K562 (cell line): ENCODE results near the gene SGK1. TPM values are rescaled to one million over a fixed set of nuclear protein-coding genes. Genes with fewer than 3 reads are reported as not detected.
A peak's percentile ranks its signal among the peaks of the same experiment; 100 is the strongest.

Experiments
- CBX8 ChIP-seq: fragments of 200-600 bp; sonication (generic); IDR thresholded peaks from 2 replicates; pipeline ENCODE4 v1.6.1; 2012; ENCODE audit warnings: borderline replicate concordance, mixed run types, low read depth, mild to moderate bottlenecking, moderate library complexity, mixed read lengths, low read length, control low read depth, inconsistent platforms; ENCODE audit not compliant: poor library complexity, severe bottlenecking; ENCODE audit errors: extremely low read depth
- CHD7 ChIP-seq: fragments of 200-600 bp; sonication (generic); IDR thresholded peaks from one replicate; pipeline ENCODE4 v1.6.1; 2012; ENCODE audit warnings: mild to moderate bottlenecking, low read depth, low read length, inconsistent platforms
- DLX4 ChIP-seq: fragments of 250-450 bp; sonication (Bioruptor Pico); IDR thresholded peaks from 2 replicates; pipeline ENCODE4 v1.6.1; 2021; ENCODE audit warnings: mild to moderate bottlenecking
- IRF2 ChIP-seq: sonication (generic); formaldehyde crosslinking; IDR thresholded peaks from 2 replicates; pipeline ENCODE4 v1.8.1; 2022; ENCODE audit warnings: mild to moderate bottlenecking, missing genetic modification reagents
- MAFK ChIP-seq: IDR thresholded peaks from 2 replicates; pipeline ENCODE4 v1.6.1; 2011; ENCODE audit warnings: low read length, improper control_type of control experiment
- PML ChIP-seq: IDR thresholded peaks from 2 replicates; pipeline ENCODE4 v1.6.1; 2012; ENCODE audit warnings: low read length, inconsistent platforms
- RAD21 ChIP-seq, 2 experiments: fragments of 250-450 bp in 1 of 2; fragments of 450-650 bp in 1 of 2; sonication (Bioruptor Pico) in 1 of 2; formaldehyde crosslinking in 1 of 2; IDR thresholded peaks in 1 of 2; conservative IDR thresholded peaks in 1 of 2; 2 replicates each; pipeline versions ENCODE4 v1.4.0 to v1.8.0; 2020 to 2022; ENCODE audit warnings: mild to moderate bottlenecking in 2 of 2, moderate library complexity in 1 of 2
- THAP7 ChIP-seq: fragments of 250-450 bp; sonication (Bioruptor Pico); IDR thresholded peaks from 2 replicates; pipeline ENCODE4 v1.5.0; 2021
- YY1 ChIP-seq, 3 experiments: IDR thresholded peaks; 2 replicates each; pipeline ENCODE4 v1.6.1; 2011; ENCODE audit warnings: low read length in 2 of 3, mild to moderate bottlenecking in 2 of 3, moderate library complexity in 2 of 3, borderline replicate concordance in 1 of 3, control low read depth in 1 of 3, low read depth in 1 of 3; ENCODE audit not compliant: insufficient read depth in 3 of 3, insufficient replicate concordance in 2 of 3, control insufficient read depth in 1 of 3, insufficient read length in 1 of 3; ENCODE audit errors: extremely low read depth in 1 of 3
- polyA plus RNA-seq, 8 experiments: library from polyadenylated mRNA; depleted of rRNA in 4 of 8; stranded (reverse) in 5 of 8; unstranded in 3 of 8; fragments of >200 nt; fragmentation: Nextera tagmentation in 2 of 8; fragmentation: Illumina TruSeq in 1 of 8; extraction: Ambion mirVana in 2 of 8; extraction: Trizol in 1 of 8; gene quantifications; 2 replicates each; pipeline versions ENCODE4 v1.2.1 to v1.2.3, GENCODE V29; 2011 to 2014; ENCODE audit warnings: inconsistent platforms in 1 of 8, missing spikeins in 1 of 8
- total RNA-seq, 7 experiments: library from RNA; depleted of rRNA in 6 of 7; stranded (reverse); fragments of >200 nt in 6 of 7; fragmentation: Illumina TruSeq in 2 of 7; extraction: Trizol in 2 of 7; gene quantifications; 2 replicates each; pipeline versions ENCODE4 v1.2.1 to v1.2.3, GENCODE V29; 2011 to 2021; ENCODE audit warnings: low replicate concordance in 1 of 7
- TF ChIP-seq, protein P1 (sequence below): sonication (generic); formaldehyde crosslinking; IDR thresholded peaks from 2 replicates; pipeline ENCODE4 v1.8.0; 2023; ENCODE audit warnings: mild to moderate bottlenecking, missing genetic modification reagents

The SGK1 gene
- total and polyA plus RNA-seq, 9 of the 15 experiments (the other 6 are each of a cell fraction or from before 2014, with no cell fraction given), result 3.5 to 7.2 (median 3.9) TPM

- TF ChIP-seq RAD21 (CRISPR knock-in tag; conservative IDR thresholded peaks at IDR 0.05 in 1 of 2, IDR thresholded peaks at IDR 0.05 in 1 of 2) (peak; percentile 35 to 59), THAP7 (CRISPR knock-in tag) (no peak), MAFK (no peak), YY1 (IDR thresholded peaks at IDR 0.05; ENCODE audit: borderline replicate concordance in 1 of 3, control insufficient read depth in 1 of 3, extremely low read depth in 1 of 3, insufficient read depth in 3 of 3, insufficient read length in 1 of 3, insufficient replicate concordance in 2 of 3, low read depth in 1 of 3, low read length in 2 of 3) (peak in 2 of 3 experiments; percentile 41 to 72), CHD7 (no peak), DLX4 (CRISPR knock-in tag) (no peak), CBX8 (no peak), IRF2 (CRISPR knock-in tag) (no peak), PML (peak; percentile 27; the same call in 1 of the 2 replicates)
- TF ChIP-seq, protein P1, sequence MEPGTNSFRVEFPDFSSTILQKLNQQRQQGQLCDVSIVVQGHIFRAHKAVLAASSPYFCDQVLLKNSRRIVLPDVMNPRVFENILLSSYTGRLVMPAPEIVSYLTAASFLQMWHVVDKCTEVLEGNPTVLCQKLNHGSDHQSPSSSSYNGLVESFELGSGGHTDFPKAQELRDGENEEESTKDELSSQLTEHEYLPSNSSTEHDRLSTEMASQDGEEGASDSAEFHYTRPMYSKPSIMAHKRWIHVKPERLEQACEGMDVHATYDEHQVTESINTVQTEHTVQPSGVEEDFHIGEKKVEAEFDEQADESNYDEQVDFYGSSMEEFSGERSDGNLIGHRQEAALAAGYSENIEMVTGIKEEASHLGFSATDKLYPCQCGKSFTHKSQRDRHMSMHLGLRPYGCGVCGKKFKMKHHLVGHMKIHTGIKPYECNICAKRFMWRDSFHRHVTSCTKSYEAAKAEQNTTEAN (CRISPR knock-in tag), result no peak
Observed at GRCh38 chr6:134174672-134175531, 143.0 kb downstream of the SGK1 start (continued).
